Measurements from ENCODE around the gene CUBN. TPM values are rescaled to one million over a fixed set of nuclear protein-coding genes. Genes with fewer than 3 reads are reported as not detected.

CUBN gene
- total RNA-seq, 2 experiments from 2014 or later = 7.9 to 9.2 TPM

DNA sequence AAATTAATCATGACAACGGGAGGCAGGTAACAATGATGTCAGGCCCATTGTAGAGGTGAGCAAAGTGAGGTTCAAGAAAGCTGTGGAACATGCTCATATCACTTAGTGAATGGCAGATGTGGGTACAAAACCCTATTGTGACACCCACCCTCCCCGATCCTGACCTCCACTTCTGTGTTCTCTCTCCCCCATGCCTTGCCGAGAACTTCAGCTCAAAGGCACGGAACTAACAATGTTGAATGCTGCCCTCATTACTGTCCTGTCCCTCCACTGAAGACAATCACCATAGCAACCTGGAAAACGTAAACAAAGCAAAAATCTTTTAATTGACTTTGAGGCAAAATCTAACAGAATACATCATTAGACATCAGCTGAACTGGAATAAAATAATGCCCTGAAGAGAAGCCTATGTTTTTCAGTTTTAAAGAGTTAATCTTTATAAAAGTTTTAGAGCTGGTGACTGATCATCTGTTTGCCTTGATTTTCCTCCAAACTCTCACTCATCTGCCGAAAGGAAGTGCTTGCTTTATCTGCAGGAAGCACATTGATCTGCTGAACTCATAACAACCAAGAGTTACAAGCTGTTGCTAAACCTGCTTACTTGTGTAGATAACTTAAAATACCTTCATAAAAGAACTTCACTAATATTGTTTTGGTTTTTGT is 133.6 kb downstream of the CUBN start:
- peak in 4 of 14 experiments; percentile 8 to 71 (median 39) for DNase-seq
- no peaks in the 10 kb centered on the region for H3K36me3 Mint-ChIP-seq (ENCODE audit: low read depth)
- H3K27ac Mint-ChIP-seq = peak overlapping the region; percentile 88
- Histone ChIP-seq H3K4me1 (ENCODE audit: insufficient read depth, low read length) (peaks cover 10% of the 10 kb centered on the region), H3K36me3 (ENCODE audit: insufficient read depth, low read length) (no peaks in the 10 kb centered on the region), H3K27ac (ENCODE audit: low read depth in 1 of 2, low read length in 2 of 2) (no peak overlapping the region), H3K4me3 (ENCODE audit: low read length) (no peak overlapping the region), H3K27me3 (ENCODE audit: control insufficient read depth in 1 of 2, insufficient read depth in 2 of 2, low read length in 2 of 2) (no peaks in the 10 kb centered on the region), H3K9me3 (ENCODE audit: control insufficient read depth in 1 of 2, insufficient read depth in 1 of 2, low read length in 2 of 2) (no peaks in the 10 kb centered on the region)
- POLR2A ChIA-PET = interaction anchor here (0.9 to 1.6 kb wide), 4 partner anchors 8 to 234 kb away, joined by 3 to 13 read pairs (median 4); no protein-coding TSS in a partner anchor
- no peaks in the 10 kb centered on the region for H3K27me3 Mint-ChIP-seq
- H3K9me3 Mint-ChIP-seq = no peaks in the 10 kb centered on the region
- peak overlapping the region; percentile 5 for H3K4me3 Mint-ChIP-seq
- intact Hi-C loops (cut with DNase I, micrococcal nuclease) = no loop called here
- TF ChIP-seq, protein P1, sequence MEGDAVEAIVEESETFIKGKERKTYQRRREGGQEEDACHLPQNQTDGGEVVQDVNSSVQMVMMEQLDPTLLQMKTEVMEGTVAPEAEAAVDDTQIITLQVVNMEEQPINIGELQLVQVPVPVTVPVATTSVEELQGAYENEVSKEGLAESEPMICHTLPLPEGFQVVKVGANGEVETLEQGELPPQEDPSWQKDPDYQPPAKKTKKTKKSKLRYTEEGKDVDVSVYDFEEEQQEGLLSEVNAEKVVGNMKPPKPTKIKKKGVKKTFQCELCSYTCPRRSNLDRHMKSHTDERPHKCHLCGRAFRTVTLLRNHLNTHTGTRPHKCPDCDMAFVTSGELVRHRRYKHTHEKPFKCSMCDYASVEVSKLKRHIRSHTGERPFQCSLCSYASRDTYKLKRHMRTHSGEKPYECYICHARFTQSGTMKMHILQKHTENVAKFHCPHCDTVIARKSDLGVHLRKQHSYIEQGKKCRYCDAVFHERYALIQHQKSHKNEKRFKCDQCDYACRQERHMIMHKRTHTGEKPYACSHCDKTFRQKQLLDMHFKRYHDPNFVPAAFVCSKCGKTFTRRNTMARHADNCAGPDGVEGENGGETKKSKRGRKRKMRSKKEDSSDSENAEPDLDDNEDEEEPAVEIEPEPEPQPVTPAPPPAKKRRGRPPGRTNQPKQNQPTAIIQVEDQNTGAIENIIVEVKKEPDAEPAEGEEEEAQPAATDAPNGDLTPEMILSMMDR (IDR thresholded peaks at IDR 0.05) = no peak
- H3K4me1 Mint-ChIP-seq (ENCODE audit: low read depth) = peaks cover 24% of the 10 kb centered on the region
- peak; percentile 80 for ATAC-seq (ENCODE audit: poor library complexity)
- CTCF ChIA-PET = interaction anchor here (1.7 kb wide), 1 partner anchor 16 kb away, joined by 4 read pairs; no protein-coding TSS in a partner anchor

DNA sequence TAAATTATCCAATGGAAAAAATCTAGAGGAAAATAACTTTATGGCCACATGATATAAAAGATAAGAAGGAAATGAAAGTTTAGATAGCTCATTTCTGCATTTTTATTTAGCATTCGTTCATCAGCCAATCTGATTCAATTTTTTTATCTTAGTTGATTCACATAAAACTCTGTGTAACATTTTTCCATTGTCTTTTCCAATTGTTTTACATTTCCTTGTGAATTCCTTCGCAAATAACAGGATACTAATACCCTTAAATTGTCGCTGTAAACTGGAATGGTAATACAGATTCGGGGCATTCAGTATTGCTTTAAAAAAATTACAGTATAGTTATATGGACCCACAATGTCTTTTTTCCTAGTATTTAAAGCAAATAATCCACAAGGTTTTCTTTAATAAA is 136.4 kb downstream of the CUBN start:
- CTCF ChIA-PET = no interaction called here
- H3K4me1 Mint-ChIP-seq (ENCODE audit: low read depth) = peaks cover 18% of the 10 kb centered on the region
- Histone ChIP-seq H3K4me3 (ENCODE audit: low read length) (no peak overlapping the region), H3K4me1 (ENCODE audit: insufficient read depth, low read length) (peaks cover 8% of the 10 kb centered on the region), H3K27me3 (ENCODE audit: control insufficient read depth in 1 of 2, insufficient read depth in 2 of 2, low read length in 2 of 2) (no peaks in the 10 kb centered on the region), H3K9me3 (ENCODE audit: control insufficient read depth in 1 of 2, insufficient read depth in 1 of 2, low read length in 2 of 2) (peaks cover 0 to 4% of the 10 kb centered on the region in 2 experiments), H3K36me3 (ENCODE audit: insufficient read depth, low read length) (no peaks in the 10 kb centered on the region), H3K27ac (ENCODE audit: low read depth in 1 of 2, low read length in 2 of 2) (no peak overlapping the region)
- TF ChIP-seq, protein P1 (IDR thresholded peaks at IDR 0.05) = no peak
- DNase-seq (no peak), ATAC-seq (ENCODE audit: poor library complexity) (no peak)
- H3K27ac Mint-ChIP-seq = no peak overlapping the region
- POLR2A ChIA-PET = no interaction called here
- H3K36me3 Mint-ChIP-seq (ENCODE audit: low read depth) = no peaks in the 10 kb centered on the region
- no peaks in the 10 kb centered on the region for H3K27me3 Mint-ChIP-seq
- intact Hi-C loops (cut with DNase I, micrococcal nuclease) = no loop called here
- H3K9me3 Mint-ChIP-seq = no peaks in the 10 kb centered on the region
- no peak overlapping the region for H3K4me3 Mint-ChIP-seq

DNA sequence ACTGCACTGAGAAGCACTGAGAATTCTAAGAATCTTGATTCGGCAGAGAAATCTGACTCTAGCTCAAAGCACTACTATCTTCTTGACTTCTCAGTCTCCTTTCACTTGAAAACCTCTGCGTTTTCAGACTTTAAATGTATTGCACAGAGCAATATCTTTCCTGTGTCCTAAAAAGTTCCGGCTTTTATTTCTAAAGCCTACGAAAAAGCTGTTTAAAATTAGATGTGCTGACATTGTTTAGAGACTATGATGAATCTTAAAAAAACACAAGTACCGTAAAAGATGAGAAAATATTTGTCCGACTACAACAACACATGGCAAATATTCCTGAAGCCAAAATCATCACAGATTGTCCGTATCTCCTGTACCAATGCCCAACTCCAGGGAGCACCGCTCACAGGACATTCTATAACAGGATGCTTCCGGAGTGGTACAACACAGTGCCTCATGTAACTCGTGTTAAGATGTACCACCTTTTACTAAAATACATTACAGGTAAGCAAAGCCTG is 136.9 kb downstream of the CUBN start:
- Histone ChIP-seq H3K4me3 (ENCODE audit: low read length) (no peak overlapping the region), H3K36me3 (ENCODE audit: insufficient read depth, low read length) (no peaks in the 10 kb centered on the region), H3K4me1 (ENCODE audit: insufficient read depth, low read length) (peaks cover 8% of the 10 kb centered on the region), H3K27ac (ENCODE audit: low read depth in 1 of 2, low read length in 2 of 2) (no peak overlapping the region), H3K9me3 (ENCODE audit: control insufficient read depth in 1 of 2, insufficient read depth in 1 of 2, low read length in 2 of 2) (peaks cover 0 to 4% of the 10 kb centered on the region in 2 experiments), H3K27me3 (ENCODE audit: control insufficient read depth in 1 of 2, insufficient read depth in 2 of 2, low read length in 2 of 2) (no peaks in the 10 kb centered on the region)
- no peaks in the 10 kb centered on the region for H3K36me3 Mint-ChIP-seq (ENCODE audit: low read depth)
- no peak for DNase-seq
- H3K9me3 Mint-ChIP-seq = no peaks in the 10 kb centered on the region
- no peaks in the 10 kb centered on the region for H3K27me3 Mint-ChIP-seq
- TF ChIP-seq, protein P1 (IDR thresholded peaks at IDR 0.05) = no peak
- intact Hi-C loops (cut with DNase I, micrococcal nuclease) = no loop called here
- peaks cover 18% of the 10 kb centered on the region for H3K4me1 Mint-ChIP-seq (ENCODE audit: low read depth)
- no peak overlapping the region for H3K27ac Mint-ChIP-seq
- ChIA-PET POLR2A (no interaction called here), CTCF (no interaction called here)
- no peak overlapping the region for H3K4me3 Mint-ChIP-seq
- ATAC-seq (ENCODE audit: poor library complexity) = no peak

Data from CD4-positive, alpha-beta T cell (primary cell).